K562 (cell line): ENCODE data around the gene CRABP2. TPM values are rescaled to one million over a fixed set of nuclear protein-coding genes. Genes with fewer than 3 reads are reported as not detected.

Experiments
- CCAR2 ChIP-seq: fragments of 200-400 bp; formaldehyde crosslinking; IDR thresholded peaks from 2 replicates; pipeline ENCODE4 v1.6.1; 2017; ENCODE audit warnings: mild to moderate bottlenecking, low read depth, low read length
- E2F6 ChIP-seq, 2 experiments: IDR thresholded peaks; 2 replicates each; pipeline ENCODE4 v1.6.1; 2011; ENCODE audit warnings: borderline replicate concordance in 1 of 2, control low read depth in 1 of 2, low read depth in 1 of 2, low read length in 1 of 2, mild to moderate bottlenecking in 1 of 2, mixed read lengths in 1 of 2, moderate library complexity in 1 of 2; ENCODE audit not compliant: insufficient read depth in 1 of 2, insufficient read length in 1 of 2, poor library complexity in 1 of 2, severe bottlenecking in 1 of 2; ENCODE audit errors: extremely low read depth in 1 of 2
- E2F8 ChIP-seq: fragments of 450-650 bp; IDR thresholded peaks from 2 replicates; pipeline ENCODE4 v1.7.1; 2018; ENCODE audit warnings: mild to moderate bottlenecking, low read depth; ENCODE audit not compliant: partially characterized antibody
- FOXA1 ChIP-seq: fragments of 450-650 bp; IDR thresholded peaks from 2 replicates; pipeline ENCODE4 v1.6.1; 2016; ENCODE audit warnings: mild to moderate bottlenecking, borderline replicate concordance
- HLTF ChIP-seq: fragments of 450-650 bp; IDR thresholded peaks from 2 replicates; pipeline ENCODE4 v1.6.1; 2016
- MLX ChIP-seq, 2 experiments: fragments of 450-650 bp in 1 of 2; sonication (generic) in 1 of 2; formaldehyde crosslinking; conservative IDR thresholded peaks; 2 replicates each; pipeline versions ENCODE4 v1.4.0 to v1.8.1; 2020 to 2022; ENCODE audit warnings: mild to moderate bottlenecking in 1 of 2, missing genetic modification reagents in 1 of 2
- NFYB ChIP-seq: IDR thresholded peaks from 2 replicates; pipeline ENCODE4 v1.6.1; 2011; ENCODE audit warnings: mild to moderate bottlenecking, moderate library complexity; ENCODE audit not compliant: insufficient read length; ENCODE audit errors: extremely low read depth
- NR1H2 ChIP-seq: sonication (generic); formaldehyde crosslinking; IDR thresholded peaks from 2 replicates; pipeline ENCODE4 v1.4.0; 2020; ENCODE audit warnings: mild to moderate bottlenecking, missing genetic modification reagents
- PBX2 ChIP-seq, 2 experiments: IDR thresholded peaks in 1 of 2; conservative IDR thresholded peaks in 1 of 2; 2 replicates each; pipeline ENCODE4 v1.6.1; 2016; ENCODE audit warnings: low read depth in 2 of 2, mild to moderate bottlenecking in 1 of 2, missing compliant biosample characterization in 1 of 2, missing genetic modification characterization in 1 of 2, moderate library complexity in 1 of 2
- STAG1 ChIP-seq: sonication (generic); formaldehyde crosslinking; IDR thresholded peaks from 2 replicates; pipeline ENCODE4 v1.5.0; 2020; ENCODE audit warnings: missing genetic modification reagents, borderline replicate concordance
- TAF15 ChIP-seq: fragments of 200-400 bp; formaldehyde crosslinking; IDR thresholded peaks from 2 replicates; pipeline ENCODE4 v1.6.1; 2017; ENCODE audit warnings: mild to moderate bottlenecking, low read depth, low read length, moderate library complexity
- THRA ChIP-seq: fragments of 450-650 bp; IDR thresholded peaks from 2 replicates; pipeline ENCODE4 v1.6.1; 2017; ENCODE audit warnings: mild to moderate bottlenecking, moderate library complexity
- ZBTB2 ChIP-seq: fragments of 450-650 bp; IDR thresholded peaks from 2 replicates; pipeline ENCODE4 v1.6.1; 2016; ENCODE audit warnings: antibody characterized with exemption
- ZNF224 ChIP-seq: sonication (generic); formaldehyde crosslinking; IDR thresholded peaks from 2 replicates; pipeline ENCODE4 v1.8.0; 2022; ENCODE audit warnings: mild to moderate bottlenecking, missing genetic modification reagents
- ZNF644 ChIP-seq: fragments of 200-800 bp; sonication (Bioruptor generic); IDR thresholded peaks from 2 replicates; pipeline ENCODE4 v1.6.1; 2016; ENCODE audit warnings: low read depth, missing genetic modification characterization, missing compliant biosample characterization
- polyA plus RNA-seq, 8 experiments: library from polyadenylated mRNA; depleted of rRNA in 4 of 8; stranded (reverse) in 5 of 8; unstranded in 3 of 8; fragments of >200 nt; fragmentation: Nextera tagmentation in 2 of 8; fragmentation: Illumina TruSeq in 1 of 8; extraction: Ambion mirVana in 2 of 8; extraction: Trizol in 1 of 8; gene quantifications; 2 replicates each; pipeline versions ENCODE4 v1.2.1 to v1.2.3, GENCODE V29; 2011 to 2014; ENCODE audit warnings: inconsistent platforms in 1 of 8, missing spikeins in 1 of 8
- total RNA-seq, 7 experiments: library from RNA; depleted of rRNA in 6 of 7; stranded (reverse); fragments of >200 nt in 6 of 7; fragmentation: Illumina TruSeq in 2 of 7; extraction: Trizol in 2 of 7; gene quantifications; 2 replicates each; pipeline versions ENCODE4 v1.2.1 to v1.2.3, GENCODE V29; 2011 to 2021; ENCODE audit warnings: low replicate concordance in 1 of 7

The CRABP2 gene
- total and polyA plus RNA-seq, 9 of the 15 experiments (the other 6 are each of a cell fraction or from before 2014, with no cell fraction given): 0.30 to 2.5 (median 0.82) TPM

- TF ChIP-seq E2F8: peak; percentile 83
- no peak for TF ChIP-seq MLX (CRISPR knock-in tag; conservative IDR thresholded peaks at IDR 0.05)
- no peak for TF ChIP-seq THRA
- TF ChIP-seq HLTF: no peak
- TF ChIP-seq STAG1: no peak
- no peak for TF ChIP-seq NFYB
- TF ChIP-seq PBX2 (CRISPR knock-in tag; IDR thresholded peaks at IDR 0.05; ENCODE audit: low read depth): no peak
- TF ChIP-seq PBX2 (tag; conservative IDR thresholded peaks at IDR 0.05; ENCODE audit: low read depth): no peak; the same call in 1 of the 2 replicates
- no peak for TF ChIP-seq FOXA1
- no peak for TF ChIP-seq CCAR2
- TF ChIP-seq ZBTB2: peak; percentile 86
- no peak for TF ChIP-seq ZNF644 (tag)
- no peak for TF ChIP-seq TAF15
- TF ChIP-seq E2F6 (IDR thresholded peaks at IDR 0.05; ENCODE audit: borderline replicate concordance in 1 of 2, extremely low read depth in 1 of 2, insufficient read depth in 1 of 2, insufficient read length in 1 of 2, low read depth in 1 of 2, low read length in 1 of 2, poor library complexity in 1 of 2, severe bottlenecking in 1 of 2): peak in 1 of 2 experiments; percentile 19
- TF ChIP-seq ZNF224 (CRISPR knock-in tag): no peak
- no peak for TF ChIP-seq NR1H2 (CRISPR knock-in tag)
These were observed 23.4 kb upstream of the CRABP2 start, which contains the start of gene ISG20L2 (continued) for GRCh38 chr1:156728599-156729462.
